Progenitor cell of endocrine pancreas (in vitro differentiated cells): Measurements from ENCODE around the gene NYAP2. TPM values are rescaled to one million over a fixed set of nuclear protein-coding genes. Genes with fewer than 3 reads are reported as not detected.

Experiments
- DNase-seq: peaks from one replicate; pipeline ENCODE4 v3.0.0; 2021; ENCODE audit warnings: low spot score; ENCODE audit not compliant: unreplicated experiment
- H3K27ac Mint-ChIP-seq: 2 replicates; pipeline ENCODE4 v1.8.0; 2021; ENCODE audit warnings: mild to moderate bottlenecking, moderate library complexity, mixed read lengths
- H3K27me3 Mint-ChIP-seq: 2 replicates; pipeline ENCODE4 v1.8.0; 2021; ENCODE audit warnings: mixed read lengths
- H3K36me3 Mint-ChIP-seq: 2 replicates; pipeline ENCODE4 v1.8.0; 2022; ENCODE audit warnings: mixed read lengths; ENCODE audit not compliant: insufficient read depth
- H3K4me1 Mint-ChIP-seq: 2 replicates; pipeline ENCODE4 v1.8.0; 2021; ENCODE audit warnings: low read depth, mixed read lengths
- H3K4me3 Mint-ChIP-seq: 2 replicates; pipeline ENCODE4 v1.8.0; 2021; ENCODE audit warnings: low read depth, mild to moderate bottlenecking, moderate library complexity, mixed read lengths
- H3K9me3 Mint-ChIP-seq: 2 replicates; pipeline ENCODE4 v1.8.0; 2021; ENCODE audit warnings: low read depth, mixed read lengths
- total RNA-seq: library from RNA; stranded (reverse); gene quantifications from 2 replicates; pipeline ENCODE4 v1.2.1, GENCODE V29; 2021
- TF ChIP-seq, protein P1 (sequence below): fragments of 200-600 bp; sonication (generic); IDR thresholded peaks from one replicate; pipeline ENCODE4 v1.5.0; 2021; ENCODE audit warnings: antibody characterized with exemption, mild to moderate bottlenecking; ENCODE audit not compliant: unreplicated experiment

The NYAP2 gene
- total RNA-seq, 1 donor from 2014 or later, result 0.10 TPM

DNA sequence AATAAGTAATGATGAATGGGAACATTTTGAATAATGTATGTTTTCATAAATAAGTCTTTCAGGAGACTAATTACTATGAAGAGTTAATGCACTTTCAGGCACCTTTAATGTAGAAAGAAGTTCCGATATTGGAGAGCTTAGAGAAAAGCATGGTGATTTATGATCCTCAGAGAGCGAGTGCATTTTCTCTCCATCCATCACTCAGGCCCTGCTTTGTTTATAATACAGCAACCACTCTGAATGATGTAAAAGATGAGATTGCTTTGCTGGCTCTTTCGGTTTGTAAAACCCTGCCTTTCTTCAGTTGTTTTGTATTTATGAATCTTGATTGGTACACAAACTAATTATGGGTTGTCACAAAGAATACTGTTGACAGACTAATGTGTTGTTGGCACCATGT is 132.0 kb downstream of the NYAP2 start:
- H3K36me3 Mint-ChIP-seq, result no peaks in the 10 kb centered on the region
- H3K9me3 Mint-ChIP-seq, result no peaks in the 10 kb centered on the region
- H3K27me3 Mint-ChIP-seq, result peaks cover 3% of the 10 kb centered on the region
- no peak overlapping the region for H3K27ac Mint-ChIP-seq
- DNase-seq, result no peak
- H3K4me3 Mint-ChIP-seq, result no peak overlapping the region
- TF ChIP-seq, protein P1, sequence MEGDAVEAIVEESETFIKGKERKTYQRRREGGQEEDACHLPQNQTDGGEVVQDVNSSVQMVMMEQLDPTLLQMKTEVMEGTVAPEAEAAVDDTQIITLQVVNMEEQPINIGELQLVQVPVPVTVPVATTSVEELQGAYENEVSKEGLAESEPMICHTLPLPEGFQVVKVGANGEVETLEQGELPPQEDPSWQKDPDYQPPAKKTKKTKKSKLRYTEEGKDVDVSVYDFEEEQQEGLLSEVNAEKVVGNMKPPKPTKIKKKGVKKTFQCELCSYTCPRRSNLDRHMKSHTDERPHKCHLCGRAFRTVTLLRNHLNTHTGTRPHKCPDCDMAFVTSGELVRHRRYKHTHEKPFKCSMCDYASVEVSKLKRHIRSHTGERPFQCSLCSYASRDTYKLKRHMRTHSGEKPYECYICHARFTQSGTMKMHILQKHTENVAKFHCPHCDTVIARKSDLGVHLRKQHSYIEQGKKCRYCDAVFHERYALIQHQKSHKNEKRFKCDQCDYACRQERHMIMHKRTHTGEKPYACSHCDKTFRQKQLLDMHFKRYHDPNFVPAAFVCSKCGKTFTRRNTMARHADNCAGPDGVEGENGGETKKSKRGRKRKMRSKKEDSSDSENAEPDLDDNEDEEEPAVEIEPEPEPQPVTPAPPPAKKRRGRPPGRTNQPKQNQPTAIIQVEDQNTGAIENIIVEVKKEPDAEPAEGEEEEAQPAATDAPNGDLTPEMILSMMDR, result no peak
- H3K4me1 Mint-ChIP-seq, result peaks cover 9% of the 10 kb centered on the region

GRCh38 chr2:225532096-225532495 is 132.6 kb downstream of the NYAP2 start:
- Mint-ChIP-seq H3K9me3 (peaks cover 2% of the 10 kb centered on the region), H3K4me3 (no peak overlapping the region), H3K4me1 (peaks cover 4% of the 10 kb centered on the region), H3K27me3 (peaks cover 3% of the 10 kb centered on the region), H3K27ac (no peak overlapping the region), H3K36me3 (no peaks in the 10 kb centered on the region)
- TF ChIP-seq, protein P1, result no peak
- no peak for DNase-seq

- Mint-ChIP-seq H3K36me3 (no peaks in the 10 kb centered on the region), H3K9me3 (peaks cover 3% of the 10 kb centered on the region), H3K27ac (no peak overlapping the region), H3K4me3 (no peak overlapping the region), H3K27me3 (peaks cover 3% of the 10 kb centered on the region), H3K4me1 (peaks cover 4% of the 10 kb centered on the region)
- TF ChIP-seq, protein P1, result no peak
- DNase-seq, result no peak
These were observed 134.5 kb downstream of the NYAP2 start for GRCh38 chr2:225534037-225534436.

DNA sequence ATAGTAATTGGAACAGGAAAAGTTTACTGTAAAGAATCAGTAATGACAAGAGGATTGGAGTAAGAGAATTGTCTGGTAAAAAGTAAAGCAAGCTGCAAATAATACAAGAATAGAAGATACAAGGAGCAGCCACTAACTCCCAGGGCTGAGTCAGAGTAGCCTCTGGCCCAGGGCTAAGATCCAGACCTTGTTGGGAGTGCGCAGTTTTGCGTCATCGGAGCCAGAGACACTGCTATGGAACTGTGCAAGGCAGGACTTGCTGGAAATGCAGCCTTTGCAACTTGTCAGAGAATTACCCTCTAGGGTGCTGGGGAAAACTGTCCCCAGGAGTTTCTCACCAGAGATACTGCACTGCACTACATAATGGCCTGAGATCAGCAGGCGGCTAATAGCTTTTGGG is 135.2 kb downstream of the NYAP2 start:
- Mint-ChIP-seq H3K27me3 (peaks cover 3% of the 10 kb centered on the region), H3K27ac (no peak overlapping the region), H3K9me3 (peaks cover 3% of the 10 kb centered on the region), H3K4me3 (no peak overlapping the region), H3K36me3 (no peaks in the 10 kb centered on the region), H3K4me1 (peaks cover 4% of the 10 kb centered on the region)
- no peak for DNase-seq
- TF ChIP-seq, protein P1, result no peak

DNA sequence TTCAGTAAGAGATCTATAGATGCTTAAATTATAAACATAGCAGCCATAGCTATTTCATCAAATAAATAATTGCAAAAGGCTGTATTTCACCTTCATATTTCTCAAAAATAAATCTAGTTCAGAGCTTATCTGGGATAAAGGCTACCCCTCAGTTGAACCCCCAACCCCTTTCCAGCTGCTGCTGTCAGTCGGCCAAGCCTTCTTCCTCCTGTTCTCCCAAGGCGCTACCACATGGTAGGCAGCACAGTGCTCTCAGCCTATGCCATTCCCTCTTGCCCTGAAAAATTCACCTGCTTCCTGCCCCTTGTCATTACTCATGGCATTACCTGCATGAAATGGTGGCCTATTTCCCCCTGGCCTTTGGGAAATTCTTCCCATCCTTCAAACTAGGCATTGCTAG is 136.5 kb downstream of the NYAP2 start:
- H3K4me3 Mint-ChIP-seq, result no peak overlapping the region
- no peak overlapping the region for H3K27ac Mint-ChIP-seq
- peaks cover 3% of the 10 kb centered on the region for H3K27me3 Mint-ChIP-seq
- TF ChIP-seq, protein P1, result no peak
- DNase-seq, result no peak
- H3K9me3 Mint-ChIP-seq, result peaks cover 9% of the 10 kb centered on the region
- no peaks in the 10 kb centered on the region for H3K36me3 Mint-ChIP-seq
- H3K4me1 Mint-ChIP-seq, result peaks cover 3% of the 10 kb centered on the region
